Inflammatory macrophage treated with lipopolysaccharide for 4 hours (primary cell): Measurements from ENCODE around the gene KANSL1.
"Not testable (repeated sequence)": the region's sequence is repeated elsewhere in the genome, so short reads cannot be mapped to it uniquely, and the experiment has no call there.

Source experiments
- DNase-seq: peaks from one replicate; pipeline ENCODE4 v3.0.0-alpha.2; 2020

The KANSL1 gene

GRCh38 chr17:46036491-46036890, 156.7 kb downstream of the KANSL1 start:
- DNase-seq = no peak

- DNase-seq = no peak
These were observed 158.0 kb downstream of the KANSL1 start for GRCh38 chr17:46035112-46035818.

- no peak for DNase-seq
These were observed 159.8 kb downstream of the KANSL1 start for GRCh38 chr17:46033392-46033791.

GRCh38 chr17:46032909-46033308, 160.3 kb downstream of the KANSL1 start:
- no peak for DNase-seq

- no peak for DNase-seq
These were observed 161.3 kb downstream of the KANSL1 start for GRCh38 chr17:46031920-46032319.

- no peak for DNase-seq
These were observed 161.8 kb downstream of the KANSL1 start for GRCh38 chr17:46031440-46031839.

- no peak for DNase-seq
These were observed 162.5 kb downstream of the KANSL1 start for GRCh38 chr17:46030752-46031151.

- no peak for DNase-seq
These were observed 163.6 kb downstream of the KANSL1 start for GRCh38 chr17:46029627-46030026.

GRCh38 chr17:46028981-46029565, 164.2 kb downstream of the KANSL1 start:
- no peak for DNase-seq

- DNase-seq = no peak
These were observed 164.9 kb downstream of the KANSL1 start for GRCh38 chr17:46028374-46028773.

GRCh38 chr17:46027976-46028325, 165.3 kb downstream of the KANSL1 start:
- no peak for DNase-seq

GRCh38 chr17:46027048-46027975, 165.9 kb downstream of the KANSL1 start:
- DNase-seq = peak; percentile 40

GRCh38 chr17:46026166-46027047, 166.8 kb downstream of the KANSL1 start:
- DNase-seq = peak; percentile 63

GRCh38 chr17:46025510-46026165, 167.6 kb downstream of the KANSL1 start:
- DNase-seq = no peak

- DNase-seq = no peak
These were observed 168.2 kb downstream of the KANSL1 start for GRCh38 chr17:46025060-46025459.

- no peak for DNase-seq
These were observed 168.6 kb downstream of the KANSL1 start for GRCh38 chr17:46024590-46024989.

- DNase-seq = no peak
These were observed 169.3 kb downstream of the KANSL1 start for GRCh38 chr17:46023783-46024388.

GRCh38 chr17:46023366-46023765, 169.9 kb downstream of the KANSL1 start:
- not testable (repeated sequence) for DNase-seq

- no peak for DNase-seq
These were observed 172.2 kb downstream of the KANSL1 start for GRCh38 chr17:46020998-46021397.

GRCh38 chr17:46020023-46020761, 173.0 kb downstream of the KANSL1 start:
- DNase-seq = peak; percentile 76

- DNase-seq = not testable (repeated sequence)
These were observed 173.8 kb downstream of the KANSL1 start for GRCh38 chr17:46019408-46019925.
